H7 (cell line): ENCODE data around the gene EBF3. TPM values are rescaled to one million over a fixed set of nuclear protein-coding genes. Genes with fewer than 3 reads are reported as not detected.
A peak's percentile ranks its signal among the peaks of the same experiment; 100 is the strongest.

Source experiments
- DNase-seq: peaks from one replicate; pipeline ENCODE4 v3.0.0; 2012
- H3K27me3 ChIP-seq: 2 replicates; pipeline ENCODE4 v1.6.0; 2011; ENCODE audit warnings: mild to moderate bottlenecking, low read length; ENCODE audit not compliant: control insufficient read depth, insufficient read depth
- H3K36me3 ChIP-seq: replicated peaks from 2 replicates; pipeline ENCODE4 v1.5.1; 2011; ENCODE audit warnings: low read length; ENCODE audit not compliant: control insufficient read depth, insufficient read depth
- H3K4me3 ChIP-seq: 2 replicates; pipeline ENCODE4 v1.5.1; 2011; ENCODE audit warnings: low read depth, mild to moderate bottlenecking, control low read depth, low read length, moderate library complexity; ENCODE audit not compliant: insufficient read depth
- total RNA-seq: library from RNA; depleted of rRNA; stranded (reverse); fragments of >200 nt; shearing (Covaris generic); gene quantifications from 2 replicates; pipeline ENCODE4 v1.2.3, GENCODE V29; 2014

Gene EBF3
- total RNA-seq, 1 experiment from 2014 or later, result 0.76 TPM

DNA sequence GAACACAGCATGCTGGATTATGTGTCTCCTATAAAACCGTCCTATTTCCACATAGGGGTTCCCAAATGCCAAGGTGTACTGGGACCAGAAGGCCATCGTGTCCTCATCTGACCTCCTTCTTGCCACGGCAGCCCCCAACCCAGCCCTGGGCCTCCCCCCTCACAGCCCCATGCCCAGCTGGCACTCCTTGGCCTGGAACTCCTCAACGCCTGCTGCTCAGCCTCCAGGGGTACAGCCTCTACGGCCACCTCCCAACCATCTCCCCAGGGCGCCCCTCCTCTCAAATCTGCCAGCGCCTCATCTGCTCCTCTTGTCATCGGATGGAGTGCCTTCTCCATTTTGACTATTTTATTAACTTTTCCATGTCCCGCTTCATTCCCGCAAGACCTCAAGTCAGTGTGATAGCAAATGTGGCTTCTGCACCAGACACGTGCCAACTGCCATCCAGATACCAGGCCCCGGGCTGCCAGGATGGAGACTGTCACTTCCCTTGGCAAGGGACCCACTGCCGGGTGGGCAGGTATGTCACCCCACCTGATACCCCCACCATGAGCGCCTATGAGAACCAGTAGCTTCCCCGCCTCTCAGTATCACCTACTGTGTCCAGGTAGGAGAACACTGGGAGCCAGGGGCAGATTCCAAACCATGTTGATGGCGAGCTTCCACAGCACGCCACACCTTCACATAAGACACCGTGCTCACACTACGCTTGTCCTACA lies 106.7 kb downstream of the EBF3 start:
- Histone ChIP-seq H3K36me3 (no peaks in the 10 kb centered on the region), H3K27me3 (no peaks in the 10 kb centered on the region), H3K4me3 (no peak overlapping the region)
- DNase-seq, result no peak

DNA sequence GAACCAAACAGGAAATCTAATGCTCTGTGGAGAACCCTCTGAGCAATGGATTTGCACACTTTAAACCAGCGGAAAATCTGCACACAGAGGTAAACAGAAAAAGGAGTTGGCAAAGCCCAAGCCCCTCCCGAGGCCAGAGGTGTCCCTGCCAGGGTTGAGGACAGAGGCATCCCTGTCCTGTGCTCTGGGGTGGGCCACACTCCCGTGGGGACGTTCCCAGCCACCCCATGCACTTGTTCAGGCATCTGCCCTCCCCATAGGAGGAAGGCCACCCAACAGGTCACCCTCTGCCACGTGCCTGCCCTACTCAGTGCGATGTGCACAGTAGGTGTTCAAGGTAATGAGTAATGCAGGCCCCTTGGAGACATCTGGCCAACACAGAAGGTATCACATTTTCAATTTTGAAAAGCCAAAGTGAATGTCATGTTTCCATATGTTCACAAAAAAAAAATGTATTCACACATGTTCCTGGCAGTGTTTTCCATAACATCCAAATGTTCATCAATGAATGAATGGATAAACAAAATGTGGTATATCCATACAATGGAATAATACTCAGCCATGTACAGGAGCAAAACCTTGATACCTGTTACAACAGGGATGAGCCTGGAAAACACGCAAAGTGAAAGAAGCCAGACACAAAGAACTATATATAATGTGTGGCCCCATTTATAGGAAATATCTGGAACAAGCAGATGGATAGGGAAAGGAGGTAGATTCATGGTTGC lies 108.1 kb downstream of the EBF3 start:
- Histone ChIP-seq H3K36me3 (no peaks in the 10 kb centered on the region), H3K27me3 (no peaks in the 10 kb centered on the region), H3K4me3 (no peak overlapping the region)
- DNase-seq, result no peak

DNA sequence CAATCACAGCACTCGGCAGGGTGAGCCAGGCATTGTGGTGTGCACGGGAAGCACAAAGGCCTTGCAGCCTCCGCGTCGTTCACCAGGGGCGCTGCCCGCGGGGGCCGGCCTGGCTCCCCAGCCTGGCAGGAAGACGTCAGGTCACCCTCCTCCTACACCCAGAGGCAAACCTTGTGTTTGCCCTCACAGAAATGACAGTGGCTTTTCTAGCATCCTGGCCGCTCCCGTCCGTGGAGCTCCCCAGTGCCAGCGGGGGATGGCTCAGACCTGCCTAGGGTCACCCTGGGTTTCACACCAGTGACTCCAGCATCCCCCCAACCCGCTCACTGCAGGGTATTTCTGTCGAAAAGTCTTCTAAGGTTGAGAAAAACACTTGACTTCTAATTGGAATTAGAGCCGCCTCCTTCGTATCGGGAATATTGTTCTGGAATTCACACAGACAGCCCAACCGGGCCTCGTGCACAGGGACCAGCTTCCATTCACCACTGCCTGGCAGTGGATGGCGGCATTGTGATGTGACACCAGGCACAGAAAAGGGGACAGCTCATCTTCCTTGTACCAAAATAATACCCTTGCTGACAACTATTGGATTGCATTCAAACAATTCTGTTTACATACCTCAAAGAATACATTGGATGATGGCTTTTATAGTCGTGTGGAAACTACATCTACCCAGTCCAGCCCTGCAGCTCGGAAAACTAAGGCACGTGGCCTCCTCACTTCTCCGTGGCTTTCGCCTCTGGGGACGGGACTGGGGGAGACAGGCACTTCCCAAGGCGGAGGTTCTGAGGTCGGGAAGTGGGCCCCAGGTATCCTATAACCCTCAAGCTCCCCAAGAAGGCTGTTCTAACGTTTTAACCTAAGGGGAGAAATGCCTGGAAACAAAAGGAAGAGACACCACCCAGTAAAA lies 109.0 kb downstream of the EBF3 start:
- Histone ChIP-seq H3K36me3 (no peaks in the 10 kb centered on the region), H3K27me3 (no peaks in the 10 kb centered on the region), H3K4me3 (no peak overlapping the region)
- DNase-seq, result peak; percentile 77

GRCh38 chr10:129854158-129854557 lies 109.9 kb downstream of the EBF3 start:
- no peaks in the 10 kb centered on the region for H3K27me3 ChIP-seq
- no peaks in the 10 kb centered on the region for H3K36me3 ChIP-seq
- DNase-seq, result no peak
- H3K4me3 ChIP-seq, result no peak overlapping the region

DNA sequence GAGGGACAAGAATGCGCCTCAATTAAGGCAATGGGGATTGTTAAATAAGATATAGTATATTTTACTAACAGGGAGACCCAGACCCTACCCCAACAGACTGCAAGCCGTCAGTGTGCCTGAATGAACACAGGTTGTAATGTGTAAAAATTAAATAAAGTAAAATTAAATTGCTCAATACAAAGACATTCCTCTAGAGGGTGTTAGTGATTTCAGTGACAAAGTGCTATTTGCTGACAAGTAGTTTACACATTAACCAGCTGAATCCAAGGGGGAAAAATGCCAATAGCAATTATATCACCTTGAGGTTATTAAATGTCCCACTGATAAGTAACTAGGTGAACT lies 110.5 kb downstream of the EBF3 start:
- Histone ChIP-seq H3K4me3 (no peak overlapping the region), H3K36me3 (no peaks in the 10 kb centered on the region), H3K27me3 (no peaks in the 10 kb centered on the region)
- DNase-seq, result peak; percentile 65

DNA sequence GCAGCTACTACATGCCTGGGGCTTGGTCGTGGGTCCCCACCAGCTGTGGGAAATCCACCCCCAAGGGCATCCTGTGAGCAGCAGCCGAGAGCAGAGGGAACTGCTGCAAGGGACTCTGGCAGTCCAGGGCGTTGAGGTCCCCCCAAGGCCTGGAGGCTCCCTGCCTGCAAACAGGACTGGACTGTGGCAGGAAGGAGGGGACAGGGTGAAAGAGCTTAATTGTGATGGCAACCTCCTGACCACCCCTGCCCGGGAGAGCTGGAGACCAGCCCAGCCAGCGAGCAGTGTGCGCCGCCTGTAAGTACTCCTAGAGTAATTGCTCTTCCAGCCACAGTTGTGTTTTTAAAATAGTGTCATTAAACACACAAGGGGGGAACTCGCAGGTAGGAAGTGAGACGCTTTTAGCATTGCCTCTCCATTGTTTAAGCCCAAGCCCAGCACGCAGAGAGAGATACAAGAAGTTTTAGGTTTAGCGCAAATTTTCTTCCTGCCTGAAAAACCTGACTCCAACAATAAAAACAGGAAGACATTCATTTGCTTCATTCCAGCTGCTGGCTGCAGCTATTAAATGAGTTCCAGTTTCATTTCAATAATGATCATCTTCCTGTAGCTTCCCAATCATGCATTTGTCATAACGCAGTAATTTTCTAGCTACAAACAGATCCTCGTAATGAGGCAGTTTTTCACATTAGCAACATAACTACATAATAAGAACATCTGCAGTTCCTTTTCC lies 111.1 kb downstream of the EBF3 start:
- no peaks in the 10 kb centered on the region for H3K27me3 ChIP-seq
- no peaks in the 10 kb centered on the region for H3K36me3 ChIP-seq
- no peak overlapping the region for H3K4me3 ChIP-seq
- DNase-seq, result peak; percentile 59

DNA sequence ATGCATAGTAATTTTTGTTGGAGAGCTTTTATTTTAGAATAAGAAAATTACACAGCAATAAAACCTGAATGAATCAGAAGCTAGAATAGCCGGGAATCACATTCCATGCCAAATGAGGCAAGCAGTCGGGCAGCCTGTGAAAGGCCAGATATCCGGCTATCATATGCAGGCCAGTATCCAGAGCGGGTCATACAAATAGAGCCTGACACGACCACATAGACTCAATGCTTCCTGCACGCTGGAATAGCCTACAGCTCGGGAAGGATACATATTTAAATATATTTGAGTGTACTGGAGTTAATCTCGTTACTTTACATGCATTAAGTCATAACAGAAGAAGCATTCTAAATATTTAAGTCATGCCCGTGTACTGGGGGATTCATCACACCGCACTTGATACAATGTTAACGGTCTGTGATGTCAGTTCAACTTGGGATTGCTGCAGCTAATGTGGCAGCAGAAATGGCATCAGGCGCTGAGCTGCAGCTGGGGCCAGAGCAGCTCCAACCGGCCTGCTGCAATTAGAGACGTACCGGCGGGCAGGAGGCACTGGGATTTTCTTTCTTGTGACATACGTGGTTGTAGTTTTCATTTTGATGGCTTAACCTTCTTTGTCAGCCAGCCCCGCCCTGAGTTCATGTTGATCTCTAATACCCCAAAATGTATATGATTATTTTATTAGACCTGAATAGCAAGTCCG lies 112.0 kb downstream of the EBF3 start:
- H3K36me3 ChIP-seq, result no peaks in the 10 kb centered on the region
- no peak overlapping the region for H3K4me3 ChIP-seq
- DNase-seq, result no peak
- H3K27me3 ChIP-seq, result no peaks in the 10 kb centered on the region

DNA sequence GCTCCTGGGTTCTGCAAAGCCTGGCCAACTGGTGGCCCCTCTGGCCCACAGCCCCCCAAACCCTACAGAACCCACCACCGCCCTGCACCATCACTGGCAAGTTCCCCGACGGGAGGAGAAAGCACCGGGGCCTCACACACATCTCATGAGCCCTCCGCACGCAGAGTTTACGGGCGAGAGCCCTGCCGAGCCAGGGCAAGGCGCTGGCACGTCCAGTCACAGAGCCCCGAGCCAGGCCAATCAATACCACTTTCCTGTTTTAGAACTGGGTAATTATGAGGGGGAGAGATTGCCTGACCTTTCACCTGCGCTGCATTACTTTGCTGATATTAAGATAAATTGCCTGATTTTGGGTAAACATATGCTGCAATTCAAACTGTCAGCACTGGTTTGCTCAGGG lies 113.3 kb downstream of the EBF3 start:
- Histone ChIP-seq H3K27me3 (no peaks in the 10 kb centered on the region), H3K4me3 (no peak overlapping the region), H3K36me3 (no peaks in the 10 kb centered on the region)
- DNase-seq, result no peak

DNA sequence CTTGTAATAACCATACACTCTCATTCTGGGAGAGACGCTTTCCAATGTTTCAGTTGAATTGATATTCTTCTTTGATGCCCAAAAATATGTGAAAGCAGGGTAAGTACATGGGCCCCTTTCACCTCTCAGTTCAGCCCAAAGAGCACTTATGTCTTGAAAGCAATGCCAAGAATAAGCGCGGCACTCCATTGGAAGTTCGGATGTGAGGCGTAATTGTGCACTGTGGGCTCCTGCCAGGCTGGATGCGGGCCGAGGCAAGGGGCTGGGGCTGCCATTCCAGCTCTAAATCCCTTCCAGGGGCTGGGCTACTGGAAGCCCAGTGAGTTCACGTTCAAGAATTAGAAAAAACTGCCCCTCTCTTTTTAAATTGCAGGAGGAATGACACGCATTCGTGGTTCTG lies 113.8 kb downstream of the EBF3 start:
- H3K36me3 ChIP-seq, result no peaks in the 10 kb centered on the region
- no peaks in the 10 kb centered on the region for H3K27me3 ChIP-seq
- DNase-seq, result no peak
- H3K4me3 ChIP-seq, result no peak overlapping the region

DNA sequence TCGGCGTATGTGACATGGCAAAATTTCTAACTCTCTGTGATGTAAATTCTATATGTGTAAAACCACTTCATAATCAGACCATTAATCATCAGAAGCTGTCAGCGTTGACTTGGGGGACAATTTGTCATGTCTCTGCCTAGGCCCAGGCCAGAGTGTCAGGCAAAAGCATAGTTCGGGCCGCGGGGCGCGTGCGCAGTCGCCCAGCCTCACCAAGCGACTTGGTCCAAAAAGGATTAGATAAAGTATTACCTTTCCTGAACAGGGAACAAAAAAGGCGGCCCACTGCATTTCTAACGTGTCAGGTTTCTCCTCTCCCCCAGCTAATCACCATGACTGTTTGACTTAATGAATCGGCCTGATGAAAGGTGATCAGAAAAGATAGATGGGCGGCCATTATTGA lies 114.2 kb downstream of the EBF3 start:
- Histone ChIP-seq H3K4me3 (no peak overlapping the region), H3K27me3 (no peaks in the 10 kb centered on the region), H3K36me3 (no peaks in the 10 kb centered on the region)
- no peak for DNase-seq

DNA sequence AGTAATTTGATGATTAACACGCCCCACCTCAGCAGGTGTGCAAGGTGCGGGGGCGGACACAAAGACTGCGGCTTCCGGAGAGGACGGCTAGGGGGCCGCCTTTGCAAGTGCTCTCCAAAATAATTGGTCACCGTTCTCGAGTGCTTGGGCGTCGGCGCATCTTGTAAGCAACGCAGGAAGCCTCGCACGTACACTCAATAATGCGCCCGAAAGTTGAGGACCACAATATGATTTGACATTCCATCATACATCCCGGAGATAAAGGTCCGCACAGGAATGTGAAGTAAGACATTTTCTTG lies 114.7 kb downstream of the EBF3 start:
- Histone ChIP-seq H3K27me3 (no peaks in the 10 kb centered on the region), H3K4me3 (no peak overlapping the region), H3K36me3 (no peaks in the 10 kb centered on the region)
- no peak for DNase-seq

DNA sequence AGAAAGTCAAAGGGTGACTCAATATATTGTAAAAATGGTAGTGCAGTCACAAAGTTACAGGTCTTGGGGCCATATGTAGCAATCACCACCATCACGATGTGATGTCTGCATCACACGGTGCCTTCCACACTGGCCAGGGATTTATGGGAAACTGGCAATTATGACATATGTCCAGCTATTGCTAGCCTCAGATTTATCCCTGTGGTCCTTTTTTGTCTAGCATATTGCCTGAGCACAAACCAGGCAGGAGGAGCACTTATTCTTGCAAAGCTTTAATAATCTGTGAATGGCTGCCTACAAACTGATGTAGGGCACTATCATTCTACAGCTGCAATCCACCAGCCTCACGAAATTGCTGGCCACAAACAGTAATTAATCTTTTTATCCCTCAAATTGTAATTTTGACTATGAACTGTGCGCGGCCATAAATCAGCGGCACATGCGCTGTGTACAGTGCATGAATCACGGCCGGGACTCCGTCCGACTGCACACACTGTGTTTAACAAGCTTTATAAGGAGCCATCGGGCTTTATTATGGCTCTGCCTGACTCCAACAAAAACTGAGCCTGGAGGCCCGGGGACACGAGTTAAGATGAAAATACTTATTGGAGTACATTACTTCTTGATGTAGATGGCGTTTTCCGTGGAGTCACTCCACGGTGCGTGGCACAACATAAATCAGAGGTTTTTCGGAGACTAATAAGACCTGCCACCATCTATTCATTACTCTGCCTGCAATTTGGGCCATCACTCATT lies 115.2 kb downstream of the EBF3 start:
- Histone ChIP-seq H3K36me3 (no peaks in the 10 kb centered on the region), H3K27me3 (no peaks in the 10 kb centered on the region), H3K4me3 (no peak overlapping the region)
- DNase-seq, result no peak

GRCh38 chr10:129847741-129848483 lies 116.2 kb downstream of the EBF3 start:
- DNase-seq, result no peak
- H3K4me3 ChIP-seq, result no peak overlapping the region
- no peaks in the 10 kb centered on the region for H3K27me3 ChIP-seq
- H3K36me3 ChIP-seq, result no peaks in the 10 kb centered on the region
